Astrocyte of the spinal cord (primary cell): ENCODE measurements around the gene SLC6A7.

Experiments used
- DNase-seq: peaks from one replicate; pipeline ENCODE4 v3.0.0; 2011; ENCODE audit warnings: low read depth, low spot score
- H3K4me3 ChIP-seq: 2 replicates; pipeline ENCODE4 v1.5.1; 2011; ENCODE audit warnings: low read depth, mild to moderate bottlenecking, low read length, moderate library complexity
- CTCF ChIP-seq: IDR thresholded peaks from 2 replicates; pipeline ENCODE4 v1.5.1; 2012; ENCODE audit warnings: low read depth, mild to moderate bottlenecking, low read length, inconsistent platforms
- in situ Hi-C: cut with HindIII; loops from 2 replicates; pipeline ENCODE4 v1.10.0; 2017; ENCODE audit warnings: low sequenced_read_pairs

Gene SLC6A7

DNA sequence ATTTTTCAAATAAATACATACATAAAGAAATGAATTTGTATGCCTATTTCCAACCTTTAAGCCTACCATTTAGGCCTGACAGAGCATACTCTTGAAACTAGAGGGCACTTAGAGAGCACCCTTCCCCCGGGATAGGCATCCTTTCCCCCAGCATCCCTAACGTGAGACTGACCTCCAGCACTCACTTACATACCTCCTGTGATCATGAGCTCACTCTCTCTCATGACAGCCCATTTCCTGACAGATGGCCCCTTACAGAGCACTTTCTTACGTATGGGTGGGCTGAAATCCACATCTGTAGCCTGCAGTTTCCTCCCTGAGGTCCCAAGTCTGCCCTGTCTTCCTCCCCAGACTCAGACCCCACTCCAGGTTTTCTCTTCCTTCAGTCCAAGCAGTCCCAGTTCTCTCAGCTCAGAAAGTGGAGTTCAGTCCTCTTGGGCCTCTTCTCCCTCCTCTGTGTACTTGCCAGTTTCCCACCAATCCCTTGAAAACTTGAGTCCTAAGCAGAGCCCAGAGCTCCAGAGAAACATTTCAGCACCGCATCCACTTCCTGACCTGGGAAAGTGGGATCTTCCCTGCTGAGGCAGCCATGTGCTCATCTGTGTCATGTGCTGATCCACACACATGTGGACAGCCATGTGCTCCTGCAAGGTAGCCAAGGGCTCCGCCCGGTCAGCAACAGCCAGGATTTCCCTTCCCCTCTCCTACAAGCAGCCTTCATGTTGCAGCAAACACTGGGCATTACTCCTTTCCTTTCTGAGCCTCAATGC lies 25.5 kb upstream of the SLC6A7 start:
- in situ Hi-C loops, result no loop called here
- DNase-seq, result no peak

GRCh38 chr5:150166037-150166649 lies 23.7 kb upstream of the SLC6A7 start:
- in situ Hi-C loops, result no loop called here
- no peak for TF ChIP-seq CTCF
- no peak overlapping the region for H3K4me3 ChIP-seq
- no peak for DNase-seq

More for the DNA sequence above, 25.5 kb upstream of the SLC6A7 start:
- no peak overlapping the region for H3K4me3 ChIP-seq
- no peak for TF ChIP-seq CTCF

DNA sequence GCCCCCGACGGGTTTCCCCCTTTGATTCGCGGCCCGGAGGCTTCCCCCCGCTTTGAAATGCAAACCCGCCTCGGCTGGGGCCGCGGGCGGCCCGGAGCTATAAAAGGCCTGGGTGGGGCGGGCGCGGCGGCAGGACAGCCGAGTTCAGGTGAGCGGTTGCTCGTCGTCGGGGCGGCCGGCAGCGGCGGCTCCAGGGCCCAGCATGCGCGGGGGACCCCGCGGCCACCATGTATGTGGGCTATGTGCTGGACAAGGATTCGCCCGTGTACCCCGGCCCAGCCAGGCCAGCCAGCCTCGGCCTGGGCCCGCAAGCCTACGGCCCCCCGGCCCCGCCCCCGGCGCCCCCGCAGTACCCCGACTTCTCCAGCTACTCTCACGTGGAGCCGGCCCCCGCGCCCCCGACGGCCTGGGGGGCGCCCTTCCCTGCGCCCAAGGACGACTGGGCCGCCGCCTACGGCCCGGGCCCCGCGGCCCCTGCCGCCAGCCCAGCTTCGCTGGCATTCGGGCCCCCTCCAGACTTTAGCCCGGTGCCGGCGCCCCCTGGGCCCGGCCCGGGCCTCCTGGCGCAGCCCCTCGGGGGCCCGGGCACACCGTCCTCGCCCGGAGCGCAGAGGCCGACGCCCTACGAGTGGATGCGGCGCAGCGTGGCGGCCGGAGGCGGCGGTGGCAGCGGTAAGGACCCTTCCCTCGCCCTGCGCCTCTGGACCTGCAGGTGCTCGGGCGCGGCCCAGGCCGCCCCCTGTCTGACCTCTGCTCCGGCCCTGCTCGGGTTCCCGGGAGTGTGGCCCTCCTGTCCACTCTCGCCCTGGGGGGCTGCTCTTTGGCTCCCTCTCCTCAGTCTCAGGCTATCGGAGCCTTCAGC lies 23.0 kb upstream of the SLC6A7 start, which contains the start of gene CDX1:
Gene CDX1, plus strand, starts transcription at position 129 of the 862 bp plus-strand sequence. Its CDS starts 99 bp downstream, at position 228.
- H3K4me3 ChIP-seq, result no peak within 1 kb of the TSS
- in situ Hi-C loops, result no loop called here
- DNase-seq, result no peak
- TF ChIP-seq CTCF, result no peak

DNA sequence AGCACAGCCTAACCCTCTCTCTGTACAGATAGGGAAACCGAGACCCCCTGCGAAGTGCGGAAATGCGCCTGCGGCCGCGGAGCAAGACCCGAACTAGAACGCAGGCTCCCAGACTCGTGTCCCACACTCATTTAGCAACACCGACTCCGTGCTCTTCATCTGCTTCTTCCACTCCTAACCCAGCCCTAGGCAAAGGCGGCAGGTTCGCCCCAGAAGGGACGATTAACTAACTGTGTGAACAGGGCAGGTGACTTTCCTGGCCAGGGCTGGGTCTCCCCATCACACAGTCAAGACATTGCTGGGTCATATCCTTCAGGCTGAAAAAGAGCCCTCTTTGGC lies 22.4 kb upstream of the SLC6A7 start:
- no peak for TF ChIP-seq CTCF
- no peak for DNase-seq
- in situ Hi-C loops, result no loop called here
- H3K4me3 ChIP-seq, result no peak overlapping the region

- peak; percentile 21 for TF ChIP-seq CTCF
- H3K4me3 ChIP-seq, result no peak overlapping the region
- in situ Hi-C loops, result no loop called here
- DNase-seq, result no peak
These were observed 22.0 kb upstream of the SLC6A7 start for GRCh38 chr5:150167908-150168307.

DNA sequence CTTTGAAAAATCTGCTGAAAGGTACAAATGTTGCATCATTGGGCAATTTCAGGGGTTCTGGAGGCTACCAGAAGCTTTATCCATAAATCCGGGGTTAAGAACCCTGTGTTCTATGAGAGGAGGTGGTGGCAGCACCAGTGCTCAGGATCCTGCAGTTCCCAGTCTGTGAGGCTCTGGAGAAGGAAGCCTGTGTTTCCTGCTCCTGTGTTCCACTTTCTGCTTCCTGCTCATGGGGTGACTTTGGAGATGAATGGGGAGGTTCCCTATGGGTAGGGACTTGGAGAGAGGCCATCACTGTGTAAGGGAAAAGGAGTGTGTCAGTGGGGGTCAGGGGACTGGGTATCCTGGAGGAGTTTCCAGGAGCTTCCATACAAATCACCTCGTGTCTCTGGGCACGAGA lies 21.0 kb upstream of the SLC6A7 start:
- no peak overlapping the region for H3K4me3 ChIP-seq
- no peak for DNase-seq
- TF ChIP-seq CTCF, result no peak
- in situ Hi-C loops, result no loop called here
